ENCODE data around the gene C1orf216. TPM values are rescaled to one million over a fixed set of nuclear protein-coding genes. Genes with fewer than 3 reads are reported as not detected.

Gene C1orf216
- total and polyA plus RNA-seq, 2 of the 4 experiments (the other 2 are of a cell fraction) = 13.4 to 16.7 TPM

- no peaks in the 10 kb centered on the region for H4K20me1 ChIP-seq (ENCODE audit: insufficient read depth, low read length)
- no peaks in the 10 kb centered on the region for H3K9me3 ChIP-seq (ENCODE audit: control insufficient read depth, insufficient read depth, low read length)
- DNase-seq = peak; percentile 7
- no peak overlapping the region for H2AK5ac ChIP-seq (ENCODE audit: low read depth, low read length)
- H3K14ac ChIP-seq (replicated peaks; ENCODE audit: low read depth, low read length) = no peak overlapping the region
- H2BK20ac ChIP-seq (ENCODE audit: low read depth, low read length) = no peak overlapping the region
- H2BK120ac ChIP-seq (ENCODE audit: low read depth, low read length) = no peak overlapping the region
- no peak overlapping the region for H4K91ac ChIP-seq (ENCODE audit: insufficient read depth, low read depth, low read length)
- H3K23ac ChIP-seq (ENCODE audit: low read depth, low read length) = no peak overlapping the region
- no peaks in the 10 kb centered on the region for H3K79me1 ChIP-seq (ENCODE audit: low read depth in 1 of 2, low read length in 2 of 2)
- no peaks in the 10 kb centered on the region for H3K4me1 ChIP-seq (ENCODE audit: control insufficient read depth, insufficient read depth, low read length)
- WGBS, 2 experiments (ENCODE audit: extremely low coverage in 2 of 2, insufficient read length in 1 of 2) = no CpG with 5 or more reads among the region's 1 CpG
- ChIA-PET POLR2A (ENCODE audit: unreplicated experiment) (no interaction called here), CTCF (no interaction called here)
- no peak overlapping the region for H3K27ac ChIP-seq (ENCODE audit: insufficient read depth, low read length)
- no peak overlapping the region for H2BK5ac ChIP-seq (ENCODE audit: low read depth, low read length, poor library complexity, severe bottlenecking)
- no peak overlapping the region for H3K4ac ChIP-seq (ENCODE audit: low read depth, low read length)
- no peaks in the 10 kb centered on the region for H3K9me1 ChIP-seq (ENCODE audit: insufficient read depth, low read length)
- H3K36me3 ChIP-seq (ENCODE audit: control insufficient read depth, insufficient read depth, low read length) = no peaks in the 10 kb centered on the region
- in situ Hi-C loops (cut with MboI; ENCODE audit: low sequenced_read_pairs) = no loop called here
- no peak overlapping the region for H2BK15ac ChIP-seq (ENCODE audit: low read depth, low read length)
- TF ChIP-seq, protein P1, sequence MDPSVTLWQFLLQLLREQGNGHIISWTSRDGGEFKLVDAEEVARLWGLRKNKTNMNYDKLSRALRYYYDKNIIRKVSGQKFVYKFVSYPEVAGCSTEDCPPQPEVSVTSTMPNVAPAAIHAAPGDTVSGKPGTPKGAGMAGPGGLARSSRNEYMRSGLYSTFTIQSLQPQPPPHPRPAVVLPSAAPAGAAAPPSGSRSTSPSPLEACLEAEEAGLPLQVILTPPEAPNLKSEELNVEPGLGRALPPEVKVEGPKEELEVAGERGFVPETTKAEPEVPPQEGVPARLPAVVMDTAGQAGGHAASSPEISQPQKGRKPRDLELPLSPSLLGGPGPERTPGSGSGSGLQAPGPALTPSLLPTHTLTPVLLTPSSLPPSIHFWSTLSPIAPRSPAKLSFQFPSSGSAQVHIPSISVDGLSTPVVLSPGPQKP (IDR thresholded peaks at IDR 0.05; ENCODE audit: borderline replicate concordance, low read depth, low read length) = no peak
- TF ChIP-seq POLR2A (IDR thresholded peaks at IDR 0.05; ENCODE audit: low read depth, low read length) (no peak), RAD21 (IDR thresholded peaks at IDR 0.05; ENCODE audit: low read length) (no peak), FOS (IDR thresholded peaks at IDR 0.05; ENCODE audit: low read depth, low read length) (no peak), SMC3 (IDR thresholded peaks at IDR 0.05; ENCODE audit: low read depth, low read length) (no peak), CHD1 (IDR thresholded peaks at IDR 0.05; ENCODE audit: low read depth, low read length) (no peak), MXI1 (IDR thresholded peaks at IDR 0.05; ENCODE audit: borderline replicate concordance, low read depth, low read length) (no peak), RFX5 (IDR thresholded peaks at IDR 0.05; ENCODE audit: low read depth, low read length) (no peak), BHLHE40 (IDR thresholded peaks at IDR 0.05; ENCODE audit: low read depth, low read length) (no peak), NFE2L2 (IDR thresholded peaks at IDR 0.05; ENCODE audit: low read depth, low read length) (no peak), RCOR1 (IDR thresholded peaks at IDR 0.05; ENCODE audit: insufficient replicate concordance, low read length) (no peak), MAZ (IDR thresholded peaks at IDR 0.05; ENCODE audit: borderline replicate concordance, low read depth, low read length) (no peak), MAFK (IDR thresholded peaks at IDR 0.05; ENCODE audit: low read depth, low read length) (no peak), CEBPB (IDR thresholded peaks at IDR 0.05; ENCODE audit: low read depth, low read length) (no peak)
- TF ChIP-seq, protein P2, sequence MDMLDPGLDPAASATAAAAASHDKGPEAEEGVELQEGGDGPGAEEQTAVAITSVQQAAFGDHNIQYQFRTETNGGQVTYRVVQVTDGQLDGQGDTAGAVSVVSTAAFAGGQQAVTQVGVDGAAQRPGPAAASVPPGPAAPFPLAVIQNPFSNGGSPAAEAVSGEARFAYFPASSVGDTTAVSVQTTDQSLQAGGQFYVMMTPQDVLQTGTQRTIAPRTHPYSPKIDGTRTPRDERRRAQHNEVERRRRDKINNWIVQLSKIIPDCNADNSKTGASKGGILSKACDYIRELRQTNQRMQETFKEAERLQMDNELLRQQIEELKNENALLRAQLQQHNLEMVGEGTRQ (IDR thresholded peaks at IDR 0.05; ENCODE audit: low read depth, low read length) = no peak
- TF ChIP-seq, protein P3, sequence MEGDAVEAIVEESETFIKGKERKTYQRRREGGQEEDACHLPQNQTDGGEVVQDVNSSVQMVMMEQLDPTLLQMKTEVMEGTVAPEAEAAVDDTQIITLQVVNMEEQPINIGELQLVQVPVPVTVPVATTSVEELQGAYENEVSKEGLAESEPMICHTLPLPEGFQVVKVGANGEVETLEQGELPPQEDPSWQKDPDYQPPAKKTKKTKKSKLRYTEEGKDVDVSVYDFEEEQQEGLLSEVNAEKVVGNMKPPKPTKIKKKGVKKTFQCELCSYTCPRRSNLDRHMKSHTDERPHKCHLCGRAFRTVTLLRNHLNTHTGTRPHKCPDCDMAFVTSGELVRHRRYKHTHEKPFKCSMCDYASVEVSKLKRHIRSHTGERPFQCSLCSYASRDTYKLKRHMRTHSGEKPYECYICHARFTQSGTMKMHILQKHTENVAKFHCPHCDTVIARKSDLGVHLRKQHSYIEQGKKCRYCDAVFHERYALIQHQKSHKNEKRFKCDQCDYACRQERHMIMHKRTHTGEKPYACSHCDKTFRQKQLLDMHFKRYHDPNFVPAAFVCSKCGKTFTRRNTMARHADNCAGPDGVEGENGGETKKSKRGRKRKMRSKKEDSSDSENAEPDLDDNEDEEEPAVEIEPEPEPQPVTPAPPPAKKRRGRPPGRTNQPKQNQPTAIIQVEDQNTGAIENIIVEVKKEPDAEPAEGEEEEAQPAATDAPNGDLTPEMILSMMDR (conservative IDR thresholded peaks at IDR 0.05; ENCODE audit: low read depth, low read length) = no peak
- no peak overlapping the region for H4K5ac ChIP-seq (ENCODE audit: low read depth, low read length)
- H2AFZ ChIP-seq (replicated peaks; ENCODE audit: low read length, poor library complexity) = no peak overlapping the region
- H3K56ac ChIP-seq (ENCODE audit: extremely low read depth, insufficient read depth, low read length) = no peak overlapping the region
- H3K4me3 ChIP-seq (ENCODE audit: insufficient read depth, low read depth, low read length) = no peak overlapping the region
- dilution Hi-C loops (cut with HindIII; ENCODE audit: low sequenced_read_pairs, unreplicated experiment) = no loop called here
- peaks cover 27% of the 10 kb centered on the region for H3K27me3 ChIP-seq (ENCODE audit: control insufficient read depth, insufficient read depth, low read length)
- no peak overlapping the region for H3K9ac ChIP-seq (ENCODE audit: low read depth, low read length)
- intact Hi-C loops (cut with micrococcal nuclease) = no loop called here
- BruUV-seq (replicated peaks) = no TSS peak
- H2AK9ac ChIP-seq (replicated peaks; ENCODE audit: low read depth, low read length, poor library complexity) = no peak overlapping the region
- no peak overlapping the region for H3K4me2 ChIP-seq (ENCODE audit: low read depth, low read length)
- no peak overlapping the region for H4K8ac ChIP-seq (ENCODE audit: low read depth in 2 of 2, low read length in 2 of 2)
- ATAC-seq (ENCODE audit: low read depth) = no peak
- no peak overlapping the region for H3K18ac ChIP-seq (ENCODE audit: low read depth, low read length)
Measured at GRCh38 chr1:35675773-35676172, 42.9 kb downstream of the C1orf216 start.
